ENCODE data around the gene PLEKHH3. TPM values are rescaled to one million over a fixed set of nuclear protein-coding genes. Genes with fewer than 3 reads are reported as not detected.

PLEKHH3 gene
- total and polyA plus RNA-seq, 11 donors, result 17.8 to 25.9 (median 21.3) TPM

DNA sequence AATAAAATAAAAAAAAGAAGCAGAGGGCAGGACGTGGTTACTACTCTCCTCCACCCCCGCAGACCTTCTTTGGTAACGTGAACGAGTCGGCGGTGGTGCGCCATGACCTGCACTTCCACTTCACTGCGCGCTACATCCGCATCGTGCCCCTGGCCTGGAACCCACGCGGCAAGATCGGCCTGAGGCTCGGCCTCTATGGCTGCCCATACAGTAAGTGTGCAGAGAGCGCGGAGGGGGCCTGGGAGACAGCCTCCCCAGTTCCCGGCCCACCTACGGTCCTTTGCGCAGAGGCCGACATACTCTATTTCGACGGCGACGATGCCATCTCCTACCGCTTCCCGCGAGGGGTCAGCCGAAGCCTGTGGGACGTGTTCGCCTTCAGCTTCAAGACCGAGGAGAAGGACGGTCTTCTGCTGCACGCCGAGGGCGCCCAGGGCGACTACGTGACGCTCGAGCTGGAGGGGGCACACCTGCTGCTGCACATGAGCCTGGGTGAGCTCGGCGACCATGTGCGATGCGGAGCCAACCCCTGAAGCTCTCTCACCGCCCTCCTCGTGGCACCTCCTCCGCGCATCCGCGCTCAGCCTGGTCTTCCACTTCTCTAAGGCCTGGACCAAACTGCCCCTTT lies 8.2 kb upstream of the PLEKHH3 start:
- 86 to 90% (median 88%) methylated on average over 50 of the region's 50 CpGs for WGBS, 4 donors
- intact Hi-C loops (cut with DNase I), result loop anchor here in 3 of 10 donors (5.0 to 10.0 kb wide), 2 partner anchors 78 to 100 kb away; partner anchors contain the start of genes RETREG3 (in 3 of the 3) and TUBG1 (in 3 of the 3)

GRCh38 chr17:42683407-42684034 lies 6.7 kb upstream of the PLEKHH3 start:
- Histone ChIP-seq H3K27me3 (peaks cover 0 to 14% (median 0%) of the 10 kb centered on the region in 9 donors), H3K27ac (peak overlapping the region in 5 of 12 donors; percentile 33 to 75 (median 70)), H3K9me3 (no peaks in the 10 kb centered on the region), H3K4me1 (peaks cover 2 to 58% (median 51%) of the 10 kb centered on the region in 12 donors), H3K4me3 (peak overlapping the region in 11 of 12 donors; percentile 17 to 70 (median 50)), H3K36me3 (peaks cover 0 to 35% (median 11%) of the 10 kb centered on the region in 9 donors)
- peak; percentile 35 to 76 (median 57) for DNase-seq
- WGBS, 4 donors, result 6 to 36% (median 13%) methylated on average over 12 to 25 of the region's 25 CpGs
- intact Hi-C loops (cut with DNase I), result loop anchor here in 3 of 10 donors (5.0 to 10.0 kb wide), 2 partner anchors 76 to 99 kb away; partner anchors contain the start of genes RETREG3 (in 3 of the 3) and TUBG1 (in 3 of the 3)
- TF ChIP-seq CTCF (IDR thresholded peaks at IDR 0.05) (no peak), POLR2A (IDR thresholded peaks at IDR 0.05) (no peak)
- ATAC-seq, result peak; percentile 4 to 19 (median 14)

More for the DNA sequence above, 8.2 kb upstream of the PLEKHH3 start:
- DNase-seq (no peak), ATAC-seq (no peak)
- Histone ChIP-seq H3K9me3 (no peaks in the 10 kb centered on the region), H3K27me3 (peaks cover 0 to 14% (median 0%) of the 10 kb centered on the region in 9 donors), H3K36me3 (peaks cover 0 to 48% (median 11%) of the 10 kb centered on the region in 9 donors), H3K4me3 (no peak overlapping the region), H3K4me1 (peaks cover 0 to 43% (median 36%) of the 10 kb centered on the region in 12 donors), H3K27ac (peak overlapping the region in 1 of 12 donors; percentile 75)
- TF ChIP-seq CTCF (IDR thresholded peaks at IDR 0.05) (no peak), POLR2A (IDR thresholded peaks at IDR 0.05) (no peak)

GRCh38 chr17:42682722-42683403 lies 6.1 kb upstream of the PLEKHH3 start:
- peak overlapping the region in 11 of 12 donors; percentile 13 to 70 (median 50) for H3K4me3 ChIP-seq
- peaks cover 2 to 61% (median 54%) of the 10 kb centered on the region in 12 donors for H3K4me1 ChIP-seq
- H3K27me3 ChIP-seq, result peaks cover 0 to 14% (median 0%) of the 10 kb centered on the region in 9 donors
- peaks cover 0 to 30% (median 10%) of the 10 kb centered on the region in 9 donors for H3K36me3 ChIP-seq
- DNase-seq, result peak; percentile 50 to 74 (median 54)
- H3K27ac ChIP-seq, result peak overlapping the region in 11 of 12 donors; percentile 22 to 75 (median 65)
- intact Hi-C loops (cut with DNase I), result loop anchor here in 3 of 10 donors (5.0 to 10.0 kb wide), 2 partner anchors 76 to 98 kb away; partner anchors contain the start of genes RETREG3 (in 3 of the 3) and TUBG1 (in 3 of the 3)
- no peaks in the 10 kb centered on the region for H3K9me3 ChIP-seq
- TF ChIP-seq CTCF (IDR thresholded peaks at IDR 0.05), result no peak
- TF ChIP-seq POLR2A (IDR thresholded peaks at IDR 0.05), result no peak
- ATAC-seq, result peak in 1 of 4 donors; percentile 1
- 0 to 2% (median 1%) methylated on average over 10 to 34 of the region's 34 CpGs for WGBS, 4 donors
